IPS-20b (cell line): ENCODE measurements around the gene GSKIP.

Source experiments
- H3K27ac ChIP-seq: one replicate; pipeline ENCODE4 v1.5.1; 2013; ENCODE audit warnings: low read length
- H3K27me3 ChIP-seq: 2 replicates; pipeline ENCODE4 v1.6.1; 2013; ENCODE audit warnings: mild to moderate bottlenecking, low read length, inconsistent platforms; ENCODE audit not compliant: insufficient read depth
- H3K36me3 ChIP-seq: 2 replicates; pipeline ENCODE4 v1.6.1; 2013; ENCODE audit warnings: low read depth, mild to moderate bottlenecking, inconsistent platforms, low read length, moderate library complexity; ENCODE audit not compliant: insufficient read depth
- H3K4me1 ChIP-seq: 2 replicates; pipeline ENCODE4 v1.6.1; 2013; ENCODE audit warnings: mild to moderate bottlenecking, control low read depth, inconsistent platforms, low read length, moderate library complexity; ENCODE audit not compliant: insufficient read depth
- H3K4me3 ChIP-seq: 2 replicates; pipeline ENCODE4 v1.5.1; 2013; ENCODE audit warnings: mild to moderate bottlenecking, low read length, inconsistent platforms
- H3K9ac ChIP-seq: 2 replicates; pipeline ENCODE4 v1.6.1; 2013; ENCODE audit warnings: low read depth, mild to moderate bottlenecking, inconsistent platforms, low read length, moderate library complexity
- H3K9me3 ChIP-seq: 2 replicates; pipeline ENCODE4 v1.6.1; 2013; ENCODE audit warnings: mild to moderate bottlenecking, low read depth, low read length, inconsistent platforms; ENCODE audit not compliant: insufficient read depth

Gene GSKIP

GRCh38 chr14:96383445-96383844, 20.1 kb downstream of the GSKIP start:
- peaks cover 49% of the 10 kb centered on the region for H3K36me3 ChIP-seq
- no peak overlapping the region for H3K27ac ChIP-seq
- H3K4me3 ChIP-seq: no peak overlapping the region
- no peaks in the 10 kb centered on the region for H3K27me3 ChIP-seq
- H3K4me1 ChIP-seq: no peaks in the 10 kb centered on the region
- H3K9me3 ChIP-seq: no peaks in the 10 kb centered on the region
- H3K9ac ChIP-seq: no peak overlapping the region

GRCh38 chr14:96384053-96384452, 20.7 kb downstream of the GSKIP start:
- no peaks in the 10 kb centered on the region for H3K4me1 ChIP-seq
- no peak overlapping the region for H3K9ac ChIP-seq
- no peak overlapping the region for H3K4me3 ChIP-seq
- H3K27ac ChIP-seq: no peak overlapping the region
- H3K27me3 ChIP-seq: no peaks in the 10 kb centered on the region
- no peaks in the 10 kb centered on the region for H3K9me3 ChIP-seq
- H3K36me3 ChIP-seq: peaks cover 49% of the 10 kb centered on the region

GRCh38 chr14:96384740-96385139, 21.4 kb downstream of the GSKIP start:
- H3K27me3 ChIP-seq: peaks cover 2% of the 10 kb centered on the region; the same call in 1 of the 2 replicates
- H3K9me3 ChIP-seq: no peaks in the 10 kb centered on the region
- no peak overlapping the region for H3K4me3 ChIP-seq
- H3K36me3 ChIP-seq: peaks cover 49% of the 10 kb centered on the region
- no peaks in the 10 kb centered on the region for H3K4me1 ChIP-seq
- H3K9ac ChIP-seq: no peak overlapping the region
- H3K27ac ChIP-seq: no peak overlapping the region

GRCh38 chr14:96385385-96385784, 22.1 kb downstream of the GSKIP start:
- Histone ChIP-seq H3K4me1 (no peaks in the 10 kb centered on the region), H3K4me3 (no peak overlapping the region), H3K9me3 (no peaks in the 10 kb centered on the region), H3K9ac (no peak overlapping the region), H3K27ac (no peak overlapping the region), H3K36me3 (peaks cover 49% of the 10 kb centered on the region), H3K27me3 (peaks cover 8% of the 10 kb centered on the region)

GRCh38 chr14:96390965-96391292, 27.6 kb downstream of the GSKIP start:
- H3K27ac ChIP-seq: no peak overlapping the region

GRCh38 chr14:96391293-96392118, 28.2 kb downstream of the GSKIP start:
- Histone ChIP-seq H3K4me1 (peaks cover 3% of the 10 kb centered on the region), H3K9me3 (no peaks in the 10 kb centered on the region), H3K9ac (peak overlapping the region; percentile 79; the same call in 1 of the 2 replicates), H3K27ac (no peak overlapping the region), H3K27me3 (peaks cover 28% of the 10 kb centered on the region), H3K36me3 (peaks cover 9% of the 10 kb centered on the region; the same call in 1 of the 2 replicates), H3K4me3 (peak overlapping the region; percentile 84)

More at GRCh38 chr14:96390965-96391292, 27.6 kb downstream of the GSKIP start:
- Histone ChIP-seq H3K4me1 (peaks cover 3% of the 10 kb centered on the region), H3K36me3 (peaks cover 14% of the 10 kb centered on the region), H3K27me3 (peaks cover 28% of the 10 kb centered on the region), H3K9ac (peak overlapping the region; percentile 79; the same call in 1 of the 2 replicates), H3K9me3 (no peaks in the 10 kb centered on the region), H3K4me3 (peak overlapping the region; percentile 84)

- H3K9ac ChIP-seq: peak overlapping the region; percentile 43; the same call in 1 of the 2 replicates
- no peaks in the 10 kb centered on the region for H3K36me3 ChIP-seq
- H3K4me1 ChIP-seq: peaks cover 3% of the 10 kb centered on the region
- peak overlapping the region; percentile 79 for H3K4me3 ChIP-seq
- H3K27me3 ChIP-seq: peaks cover 28% of the 10 kb centered on the region
- no peak overlapping the region for H3K27ac ChIP-seq
- no peaks in the 10 kb centered on the region for H3K9me3 ChIP-seq
Observed at GRCh38 chr14:96393071-96393691, 29.9 kb downstream of the GSKIP start.

- Histone ChIP-seq H3K9me3 (no peaks in the 10 kb centered on the region), H3K27me3 (peaks cover 28% of the 10 kb centered on the region), H3K4me1 (peaks cover 3% of the 10 kb centered on the region), H3K9ac (no peak overlapping the region), H3K4me3 (no peak overlapping the region), H3K36me3 (no peaks in the 10 kb centered on the region), H3K27ac (no peak overlapping the region)
Observed at GRCh38 chr14:96394047-96394815, 30.9 kb downstream of the GSKIP start.

- H3K4me1 ChIP-seq: no peaks in the 10 kb centered on the region
- no peak overlapping the region for H3K27ac ChIP-seq
- H3K9ac ChIP-seq: no peak overlapping the region
- no peaks in the 10 kb centered on the region for H3K9me3 ChIP-seq
- no peaks in the 10 kb centered on the region for H3K36me3 ChIP-seq
- peaks cover 2% of the 10 kb centered on the region; the same call in 1 of the 2 replicates for H3K27me3 ChIP-seq
- H3K4me3 ChIP-seq: no peak overlapping the region
Observed at GRCh38 chr14:96398432-96398831, 35.1 kb downstream of the GSKIP start.

GRCh38 chr14:96398921-96399320, 35.6 kb downstream of the GSKIP start:
- Histone ChIP-seq H3K4me1 (no peaks in the 10 kb centered on the region), H3K9ac (no peak overlapping the region), H3K36me3 (no peaks in the 10 kb centered on the region), H3K27ac (no peak overlapping the region), H3K4me3 (no peak overlapping the region), H3K9me3 (no peaks in the 10 kb centered on the region), H3K27me3 (no peaks in the 10 kb centered on the region)

- H3K9ac ChIP-seq: no peak overlapping the region
- H3K4me3 ChIP-seq: no peak overlapping the region
- no peaks in the 10 kb centered on the region for H3K27me3 ChIP-seq
- H3K27ac ChIP-seq: no peak overlapping the region
- no peaks in the 10 kb centered on the region for H3K36me3 ChIP-seq
- no peaks in the 10 kb centered on the region for H3K9me3 ChIP-seq
- H3K4me1 ChIP-seq: no peaks in the 10 kb centered on the region
Observed at GRCh38 chr14:96399405-96399804, 36.1 kb downstream of the GSKIP start.
